OCI-LY7 (cell line): ENCODE data around the gene ANKRD44. TPM values are rescaled to one million over a fixed set of nuclear protein-coding genes. Genes with fewer than 3 reads are reported as not detected.
A peak's percentile ranks its signal among the peaks of the same experiment; 100 is the strongest.

Source experiments
- BruUV-seq: library from RNA; stranded (reverse); fragments of 400-500 nt; replicated peaks from 2 replicates; lab custom pipeline; 2021; lab: Mats Ljungman, UMichigan
- CTCF ChIA-PET: fragments of 300-600 bp; sonication (Branson Sonifier 250); formaldehyde crosslinking; loops from one replicate; lab custom pipeline; 2022; ENCODE audit warnings: antibody characterized with exemption; ENCODE audit not compliant: unreplicated experiment; lab: Charles Lee
- POLR2A ChIA-PET: fragments of 300-600 bp; sonication (Branson Sonifier 250); formaldehyde crosslinking; loops from one replicate; lab custom pipeline; 2022; ENCODE audit warnings: antibody characterized with exemption; lab: Charles Lee
- DNase-seq: peaks from one replicate; pipeline ENCODE4 v3.0.0-alpha.2; 2015; ENCODE audit warnings: low spot score
- H2AFZ ChIP-seq: fragments of 200-600 bp; sonication (generic), shearing (Covaris generic); 2 replicates; pipeline ENCODE4 v1.6.1; 2014; ENCODE audit warnings: mild to moderate bottlenecking, antibody characterized with exemption, low read length, moderate library complexity
- H3K27ac ChIP-seq: fragments of 200-600 bp; sonication (generic); 2 replicates; pipeline ENCODE4 v1.5.1; 2014; ENCODE audit warnings: mixed run types, low read depth, mild to moderate bottlenecking, moderate library complexity, low read length, inconsistent platforms; ENCODE audit not compliant: poor library complexity, severe bottlenecking
- H3K36me3 ChIP-seq: fragments of 200-600 bp; sonication (generic); 2 replicates; pipeline ENCODE4 v1.6.1; 2014; ENCODE audit warnings: mild to moderate bottlenecking, antibody characterized with exemption, low read length, moderate library complexity, mixed read lengths; ENCODE audit not compliant: insufficient read depth
- H3K4me1 ChIP-seq: fragments of 200-600 bp; sonication (generic); 2 replicates; pipeline ENCODE4 v1.5.1; 2014; ENCODE audit warnings: mild to moderate bottlenecking, low read length; ENCODE audit not compliant: insufficient read depth, poor library complexity, severe bottlenecking
- H3K4me2 ChIP-seq: fragments of 200-600 bp; sonication (generic); 2 replicates; pipeline ENCODE4 v1.6.1; 2014; ENCODE audit warnings: mild to moderate bottlenecking, low read length
- H3K4me3 ChIP-seq: fragments of 200-600 bp; sonication (generic); 2 replicates; pipeline ENCODE4 v1.5.1; 2014; ENCODE audit warnings: mild to moderate bottlenecking, low read depth, low read length; ENCODE audit not compliant: poor library complexity, severe bottlenecking
- H3K79me2 ChIP-seq: fragments of 200-600 bp; sonication (generic); 2 replicates; pipeline ENCODE4 v1.6.1; 2016; ENCODE audit warnings: low read depth, mild to moderate bottlenecking, low read length, moderate library complexity, mixed read lengths; ENCODE audit not compliant: insufficient read depth
- H3K9me2 ChIP-seq: fragments of 200-600 bp; sonication (generic); 2 replicates; pipeline ENCODE4 v1.6.1; 2016; ENCODE audit warnings: mild to moderate bottlenecking, low read length, mixed read lengths; ENCODE audit not compliant: insufficient read depth
- H3K9me3 ChIP-seq: fragments of 200-600 bp; sonication (generic); 2 replicates; pipeline ENCODE4 v1.6.1; 2014; ENCODE audit warnings: mild to moderate bottlenecking, mixed run types, low read length, mixed read lengths
- H4K20me1 ChIP-seq: fragments of 200-600 bp; sonication (generic); 2 replicates; pipeline ENCODE4 v1.6.1; 2014; ENCODE audit warnings: mild to moderate bottlenecking, antibody characterized with exemption, low read length, moderate library complexity, mixed read lengths; ENCODE audit not compliant: insufficient read depth
- CTCF ChIP-seq: fragments of 200-600 bp; sonication (generic); conservative IDR thresholded peaks from 2 replicates; pipeline ENCODE4 v1.5.1; 2014; ENCODE audit warnings: mild to moderate bottlenecking, antibody characterized with exemption, low read length, moderate library complexity, mixed read lengths
- EZH2phosphoT487 ChIP-seq: fragments of 200-600 bp; sonication (generic); IDR thresholded peaks from 2 replicates; pipeline ENCODE4 v1.6.1; 2018; ENCODE audit warnings: low read depth, borderline replicate concordance, mild to moderate bottlenecking, mixed run types, antibody characterized with exemption, low read length, moderate library complexity, mixed read lengths
- intact Hi-C: fragments of 100-400 bp; cut with micrococcal nuclease; formaldehyde crosslinking; loops from one replicate; pipeline ENCODE4 v1.10.0; 2022; ENCODE audit not compliant: unreplicated experiment
- total RNA-seq, 2 experiments: library from RNA; depleted of rRNA in 1 of 2; stranded (reverse); fragments of >200 nt in 1 of 2; shearing (Covaris generic) in 1 of 2; gene quantifications; 2 replicates each; pipeline ENCODE4 v1.2.3, GENCODE V29; 2014 to 2022

Gene ANKRD44
- total RNA-seq, 2 experiments from 2014 or later: 69.4 to 73.7 TPM

GRCh38 chr2:197327073-197327471, 16.5 kb upstream of the ANKRD44 start:
- ChIA-PET POLR2A (interaction anchor here (0.6 to 3.4 kb wide), 5 partner anchors 9 to 1894 kb away, joined by 3 to 10 read pairs (median 4); no protein-coding TSS in a partner anchor), CTCF (interaction anchor here (1.2 kb wide), 1 partner anchor 153 kb away, joined by 3 read pairs; no protein-coding TSS in a partner anchor)
- H3K4me3 ChIP-seq: no peak overlapping the region
- intact Hi-C loops: loop anchor here (5.0 kb wide), 1 partner anchor 40 kb away; no protein-coding TSS in a partner anchor
- H2AFZ ChIP-seq: peak overlapping the region; percentile 62; the same call in 1 of the 2 replicates
- H3K4me1 ChIP-seq: peaks cover 8% of the 10 kb centered on the region
- no peak overlapping the region for H3K4me2 ChIP-seq
- H3K27ac ChIP-seq: no peak overlapping the region
- H3K79me2 ChIP-seq: no peaks in the 10 kb centered on the region
- H3K9me3 ChIP-seq: 0 out of 2 replicates have a peak, but pooled peaks cover 8% of the 10 kb centered on the region
- H4K20me1 ChIP-seq: no peaks in the 10 kb centered on the region
- TF ChIP-seq EZH2phosphoT487 (no peak), CTCF (no peak)
- no peaks in the 10 kb centered on the region for H3K36me3 ChIP-seq
- H3K9me2 ChIP-seq: no peaks in the 10 kb centered on the region
- BruUV-seq: no TSS peak
- no peak for DNase-seq

- Histone ChIP-seq H3K9me2 (no peaks in the 10 kb centered on the region), H2AFZ (0 out of 2 replicates have a peak overlapping the region, but pooled peaks have one; percentile 15), H3K4me3 (no peak overlapping the region), H3K27ac (no peak overlapping the region), H4K20me1 (no peaks in the 10 kb centered on the region), H3K36me3 (no peaks in the 10 kb centered on the region), H3K79me2 (no peaks in the 10 kb centered on the region), H3K4me1 (peaks cover 8% of the 10 kb centered on the region), H3K4me2 (0 out of 2 replicates have a peak overlapping the region, but pooled peaks have one; percentile 25), H3K9me3 (no peaks in the 10 kb centered on the region)
- CTCF ChIA-PET: no interaction called here
- no peak for DNase-seq
- POLR2A ChIA-PET: interaction anchor here (0.6 to 1.2 kb wide), 3 partner anchors 13 to 166 kb away, joined by 3 to 4 read pairs (median 3); no protein-coding TSS in a partner anchor
- no TSS peak for BruUV-seq
- intact Hi-C loops: loop anchor here (5.0 kb wide), 1 partner anchor 42 kb away; no protein-coding TSS in a partner anchor
- TF ChIP-seq CTCF (no peak), EZH2phosphoT487 (no peak)
These were observed 14.2 kb upstream of the ANKRD44 start for GRCh38 chr2:197324801-197325200.
